AG04449 (cell line): ENCODE results near the gene ECI2.

ENCODE experiments used
- CTCF ChIA-PET: fragments of 350-600 bp; formaldehyde crosslinking; extraction: SDS; loops from one replicate; lab custom pipeline; 2021; ENCODE audit warnings: antibody characterized with exemption; lab: Yijun Ruan, JAX
- POLR2A ChIA-PET: fragments of 400-600, 350-600 bp; formaldehyde crosslinking; extraction: SDS; loops from one replicate; lab custom pipeline; 2020; ENCODE audit warnings: antibody characterized with exemption, inconsistent platforms; lab: Yijun Ruan, JAX
- DNase-seq: peaks from one replicate; pipeline ENCODE4 v3.0.0-alpha.2; 2010; ENCODE audit warnings: low read depth, low spot score
- H3K4me3 ChIP-seq: 2 replicates; pipeline ENCODE4 v1.5.1; 2011; ENCODE audit warnings: low read depth, mild to moderate bottlenecking, control low read depth, low read length
- TF ChIP-seq, protein P1 (sequence below): IDR thresholded peaks from one replicate; pipeline ENCODE4 v1.5.1; 2011; ENCODE audit warnings: mild to moderate bottlenecking, moderate library complexity, low read length, control low read depth, inconsistent platforms; ENCODE audit not compliant: insufficient read depth; ENCODE audit errors: missing control alignments

The ECI2 gene

GRCh38 chr6:4155848-4156466, 20.6 kb upstream of the ECI2 start:
- CTCF ChIA-PET = interaction anchor here (0.8 to 7.9 kb wide), 30 partner anchors 10 to 864 kb away, joined by 3 to 159 read pairs (median 5); partner anchors contain the start of gene ECI2
- TF ChIP-seq, protein P1, sequence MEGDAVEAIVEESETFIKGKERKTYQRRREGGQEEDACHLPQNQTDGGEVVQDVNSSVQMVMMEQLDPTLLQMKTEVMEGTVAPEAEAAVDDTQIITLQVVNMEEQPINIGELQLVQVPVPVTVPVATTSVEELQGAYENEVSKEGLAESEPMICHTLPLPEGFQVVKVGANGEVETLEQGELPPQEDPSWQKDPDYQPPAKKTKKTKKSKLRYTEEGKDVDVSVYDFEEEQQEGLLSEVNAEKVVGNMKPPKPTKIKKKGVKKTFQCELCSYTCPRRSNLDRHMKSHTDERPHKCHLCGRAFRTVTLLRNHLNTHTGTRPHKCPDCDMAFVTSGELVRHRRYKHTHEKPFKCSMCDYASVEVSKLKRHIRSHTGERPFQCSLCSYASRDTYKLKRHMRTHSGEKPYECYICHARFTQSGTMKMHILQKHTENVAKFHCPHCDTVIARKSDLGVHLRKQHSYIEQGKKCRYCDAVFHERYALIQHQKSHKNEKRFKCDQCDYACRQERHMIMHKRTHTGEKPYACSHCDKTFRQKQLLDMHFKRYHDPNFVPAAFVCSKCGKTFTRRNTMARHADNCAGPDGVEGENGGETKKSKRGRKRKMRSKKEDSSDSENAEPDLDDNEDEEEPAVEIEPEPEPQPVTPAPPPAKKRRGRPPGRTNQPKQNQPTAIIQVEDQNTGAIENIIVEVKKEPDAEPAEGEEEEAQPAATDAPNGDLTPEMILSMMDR = peak; percentile 79
- POLR2A ChIA-PET = interaction anchor here (1.2 kb wide), 1 partner anchor 20 kb away, joined by 5 read pairs; the partner anchor contains the start of gene ECI2
- DNase-seq = peak; percentile 44
- no peak overlapping the region for H3K4me3 ChIP-seq

GRCh38 chr6:4153514-4153985, 18.2 kb upstream of the ECI2 start:
- ChIA-PET POLR2A (interaction anchor here (0.8 kb wide), 1 partner anchor 17 kb away, joined by 3 read pairs; no protein-coding TSS in a partner anchor), CTCF (interaction anchor here (0.8 to 7.9 kb wide), 12 partner anchors 9 to 175 kb away, joined by 3 to 159 read pairs (median 4); partner anchors contain the start of gene ECI2)
- no peak for DNase-seq
- H3K4me3 ChIP-seq = no peak overlapping the region
- TF ChIP-seq, protein P1 = no peak

DNA sequence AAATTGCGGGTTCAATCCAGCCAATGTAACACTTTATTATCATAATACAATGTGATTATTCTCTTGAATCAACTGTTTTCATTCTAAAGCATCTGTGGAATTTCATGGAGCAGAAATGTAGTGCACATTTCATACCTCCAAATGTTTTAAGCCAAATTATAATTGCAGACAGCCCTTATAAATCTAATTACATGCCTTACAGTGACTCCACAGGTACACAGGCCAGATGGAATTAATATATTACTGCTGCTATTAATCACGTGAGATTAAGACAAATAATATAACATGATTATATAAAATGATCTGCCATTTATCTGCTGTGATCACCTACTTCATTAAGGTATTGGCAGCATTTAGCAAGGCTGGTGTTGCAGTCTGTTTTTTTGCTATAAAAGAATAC, 9.7 kb upstream of the ECI2 start:
- ChIA-PET CTCF (interaction anchor here (1.2 to 2.8 kb wide), 2 partner anchors 11 to 136 kb away, joined by 4 to 18 read pairs; no protein-coding TSS in a partner anchor), POLR2A (no interaction called here)
- H3K4me3 ChIP-seq = no peak overlapping the region
- TF ChIP-seq, protein P1 = no peak
- no peak for DNase-seq

GRCh38 chr6:4139272-4139671, 3.9 kb upstream of the ECI2 start:
- POLR2A ChIA-PET = no interaction called here
- no peak overlapping the region for H3K4me3 ChIP-seq
- TF ChIP-seq, protein P1 = no peak
- CTCF ChIA-PET = interaction anchor here (0.7 to 3.9 kb wide), 5 partner anchors 13 to 84 kb away, joined by 3 to 26 read pairs (median 4); no protein-coding TSS in a partner anchor
- no peak for DNase-seq

- no peak overlapping the region for H3K4me3 ChIP-seq
- TF ChIP-seq, protein P1 = no peak
- no peak for DNase-seq
- ChIA-PET CTCF (interaction anchor here (1.2 to 4.1 kb wide), 6 partner anchors 10 to 81 kb away, joined by 3 to 39 read pairs (median 9); no protein-coding TSS in a partner anchor), POLR2A (no interaction called here)
Measured at GRCh38 chr6:4138186-4138585, 2.8 kb upstream of the ECI2 start.

GRCh38 chr6:4136354-4136831, 1.0 kb upstream of the ECI2 start:
- peak overlapping the region; percentile 73 for H3K4me3 ChIP-seq
- TF ChIP-seq, protein P1 = no peak
- DNase-seq = no peak
- ChIA-PET POLR2A (interaction anchor here (0.9 kb wide), 1 partner anchor 17 kb away, joined by 3 read pairs; no protein-coding TSS in a partner anchor), CTCF (interaction anchor here (1.8 to 4.1 kb wide), 4 partner anchors 10 to 79 kb away, joined by 5 to 39 read pairs (median 18); no protein-coding TSS in a partner anchor)
